ENCODE results near the gene KCNT1. TPM values are rescaled to one million over a fixed set of nuclear protein-coding genes. Genes with fewer than 3 reads are reported as not detected.

The KCNT1 gene
- total RNA-seq = under 1 TPM in 1 of 4 donors, not detected in 3; 0.09 TPM

GRCh38 chr9:135701959-135702721, at the start of gene KCNT1:
TSS of gene KCNT1 (plus strand) at chr9:135702185. CDS start at chr9:135702259, 74 bp downstream.
- TF ChIP-seq POLR2A (IDR thresholded peaks at IDR 0.05) = no peak
- TF ChIP-seq CTCF (IDR thresholded peaks at IDR 0.05) = peak; percentile 61 to 91 (median 87)
- intact Hi-C loops (cut with DNase I) = no loop called here
- no peaks in the 10 kb centered on the region for H3K36me3 ChIP-seq
- H3K4me3 ChIP-seq = peak within 1 kb of the TSS in 2 of 4 donors; percentile 23 to 43
- no peak within 1 kb of the TSS for H3K27ac ChIP-seq
- peaks cover 0 to 80% (median 3%) of the 10 kb centered on the region in 4 donors for H3K27me3 ChIP-seq
- peaks cover 10 to 24% (median 12%) of the 10 kb centered on the region in 3 donors for H3K4me1 ChIP-seq
- WGBS, 2 donors = 38% methylated on average over 10 of the region's 66 CpGs; no CpG with 5 or more reads in 1 of the 2 donors
- H3K9me3 ChIP-seq = no peaks in the 10 kb centered on the region
- no peak for DNase-seq

GRCh38 chr9:135655317-135655716, 46.7 kb upstream of the KCNT1 start:
- H3K36me3 ChIP-seq = no peaks in the 10 kb centered on the region
- H3K4me3 ChIP-seq = no peak overlapping the region
- WGBS, 2 donors = 46% methylated on average over 3 of the region's 8 CpGs; no CpG with 5 or more reads in 1 of the 2 donors
- intact Hi-C loops (cut with DNase I) = no loop called here
- no peaks in the 10 kb centered on the region for H3K9me3 ChIP-seq
- no peak for DNase-seq
- no peak overlapping the region for H3K27ac ChIP-seq
- no peaks in the 10 kb centered on the region for H3K4me1 ChIP-seq
- H3K27me3 ChIP-seq = peaks cover 0 to 30% (median 0%) of the 10 kb centered on the region in 4 donors
- TF ChIP-seq CTCF (IDR thresholded peaks at IDR 0.05) (no peak), POLR2A (IDR thresholded peaks at IDR 0.05) (no peak)

- Histone ChIP-seq H3K4me1 (no peaks in the 10 kb centered on the region), H3K4me3 (no peak overlapping the region), H3K36me3 (no peaks in the 10 kb centered on the region), H3K27ac (no peak overlapping the region), H3K27me3 (peaks cover 0 to 30% (median 0%) of the 10 kb centered on the region in 4 donors), H3K9me3 (no peaks in the 10 kb centered on the region)
- WGBS, 2 donors = 79 to 80% methylated on average over 9 to 14 of the region's 15 CpGs
- intact Hi-C loops (cut with DNase I) = no loop called here
- DNase-seq = no peak
- TF ChIP-seq CTCF (IDR thresholded peaks at IDR 0.05) (no peak), POLR2A (IDR thresholded peaks at IDR 0.05) (no peak)
Observed at GRCh38 chr9:135657416-135657815, 44.6 kb upstream of the KCNT1 start.

GRCh38 chr9:135659252-135659651, 42.7 kb upstream of the KCNT1 start:
- TF ChIP-seq POLR2A (IDR thresholded peaks at IDR 0.05) = no peak
- TF ChIP-seq CTCF (IDR thresholded peaks at IDR 0.05) = no peak
- Histone ChIP-seq H3K27me3 (peaks cover 0 to 38% (median 0%) of the 10 kb centered on the region in 4 donors), H3K36me3 (no peaks in the 10 kb centered on the region), H3K4me3 (no peak overlapping the region), H3K27ac (no peak overlapping the region), H3K4me1 (no peaks in the 10 kb centered on the region), H3K9me3 (no peaks in the 10 kb centered on the region)
- DNase-seq = no peak
- 74 to 90% methylated on average over 12 of the region's 13 CpGs for WGBS, 2 donors
- intact Hi-C loops (cut with DNase I) = no loop called here

DNA sequence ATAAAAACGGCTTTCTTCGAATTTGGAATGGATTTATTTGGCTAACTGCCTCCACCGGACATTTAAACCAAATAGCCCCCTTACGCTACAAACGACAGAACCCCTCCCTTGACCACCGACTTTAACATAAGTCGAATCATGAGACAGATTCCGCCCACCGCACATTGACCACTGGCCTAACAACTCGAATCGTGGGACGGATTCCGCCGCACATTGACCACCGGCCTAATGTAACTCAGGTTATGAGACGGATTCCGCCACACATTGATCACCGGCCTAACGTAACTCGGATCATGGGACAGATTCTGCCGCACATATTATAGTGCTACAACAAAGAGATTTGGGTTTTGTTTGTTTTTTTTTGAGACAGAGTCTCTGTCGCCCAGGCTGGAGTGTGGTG, 41.6 kb upstream of the KCNT1 start:
- intact Hi-C loops (cut with DNase I) = no loop called here
- TF ChIP-seq POLR2A (IDR thresholded peaks at IDR 0.05) (no peak), CTCF (IDR thresholded peaks at IDR 0.05) (no peak)
- H3K27ac ChIP-seq = no peak overlapping the region
- H3K27me3 ChIP-seq = peaks cover 0 to 39% (median 0%) of the 10 kb centered on the region in 4 donors
- no peak overlapping the region for H3K4me3 ChIP-seq
- no peaks in the 10 kb centered on the region for H3K36me3 ChIP-seq
- H3K4me1 ChIP-seq = no peaks in the 10 kb centered on the region
- no peak for DNase-seq
- no peaks in the 10 kb centered on the region for H3K9me3 ChIP-seq
- WGBS, 2 donors = 88 to 94% methylated on average over 22 of the region's 22 CpGs

Measured in esophagus squamous epithelium (tissue), 5 donors.